Renal cortex interstitium (tissue), 11 donors: Measurements from ENCODE around the gene RGL2. TPM values are rescaled to one million over a fixed set of nuclear protein-coding genes. Genes with fewer than 3 reads are reported as not detected.

ENCODE experiments used
- DNase-seq, 11 donors: peaks; one replicate each; pipeline ENCODE4 v3.0.0-alpha.2; 2013; ENCODE audit warnings: low read depth in 9 of 11, low spot score in 4 of 11; ENCODE audit errors: extremely low read depth in 1 of 11
- polyA plus RNA-seq, 3 donors: library from polyadenylated mRNA; unstranded; fragments of 120-200 nt; gene quantifications; one replicate each; pipeline ENCODE4 v1.2.1, GENCODE V29; 2013; ENCODE audit not compliant: insufficient read length in 3 of 3

Gene RGL2
- polyA plus RNA-seq, 3 donors: 103 to 134 (median 113) TPM

DNA sequence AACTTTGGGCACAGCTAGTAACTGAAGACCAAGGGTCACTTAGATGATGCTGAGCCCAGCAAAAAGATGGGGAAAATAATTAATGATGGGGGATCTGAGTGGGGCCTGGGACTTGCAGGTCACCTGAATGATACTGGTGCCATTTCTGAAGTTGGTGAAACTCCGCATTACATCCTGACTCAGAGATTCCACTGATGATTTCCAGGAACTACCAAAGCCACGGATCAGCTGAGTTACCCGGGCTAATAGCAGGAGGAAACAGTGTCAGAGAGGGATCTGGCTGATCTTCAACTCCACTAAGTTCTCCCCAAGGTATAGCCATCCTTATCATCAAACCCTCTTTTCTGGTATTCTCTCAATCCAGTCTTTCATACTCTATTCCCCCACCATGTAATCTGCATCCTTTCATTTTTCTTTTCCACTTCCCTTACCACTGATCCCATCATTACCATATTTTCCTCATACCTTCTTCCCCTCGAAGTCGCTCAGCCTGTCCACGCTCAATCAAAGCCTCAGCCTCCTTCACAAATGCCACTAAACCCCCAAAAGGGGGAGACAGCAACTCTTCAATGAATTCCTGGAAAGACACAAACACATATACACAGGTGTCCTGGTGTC lies 47.2 kb downstream of the RGL2 start:
- DNase-seq: no peak

DNA sequence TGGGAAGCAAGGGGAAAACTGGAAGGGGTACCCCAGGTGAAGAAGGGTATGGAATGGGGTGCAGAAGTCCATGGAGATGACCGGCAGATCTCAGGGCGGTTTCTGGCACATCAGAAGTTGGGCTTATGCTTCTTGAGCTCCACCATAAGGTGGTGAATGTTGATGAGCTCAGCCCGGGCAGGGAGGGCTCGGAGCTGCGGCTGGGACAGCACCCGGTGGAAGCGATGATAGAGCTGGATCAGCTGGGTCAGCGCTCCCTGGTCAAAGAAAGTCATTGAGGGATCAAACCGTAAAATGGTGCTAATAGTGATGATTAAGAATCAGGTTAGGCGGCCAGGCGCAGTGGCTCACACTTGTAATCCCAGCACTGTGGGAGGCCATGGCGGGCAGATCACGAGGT lies 48.0 kb downstream of the RGL2 start:
- no peak for DNase-seq

DNA sequence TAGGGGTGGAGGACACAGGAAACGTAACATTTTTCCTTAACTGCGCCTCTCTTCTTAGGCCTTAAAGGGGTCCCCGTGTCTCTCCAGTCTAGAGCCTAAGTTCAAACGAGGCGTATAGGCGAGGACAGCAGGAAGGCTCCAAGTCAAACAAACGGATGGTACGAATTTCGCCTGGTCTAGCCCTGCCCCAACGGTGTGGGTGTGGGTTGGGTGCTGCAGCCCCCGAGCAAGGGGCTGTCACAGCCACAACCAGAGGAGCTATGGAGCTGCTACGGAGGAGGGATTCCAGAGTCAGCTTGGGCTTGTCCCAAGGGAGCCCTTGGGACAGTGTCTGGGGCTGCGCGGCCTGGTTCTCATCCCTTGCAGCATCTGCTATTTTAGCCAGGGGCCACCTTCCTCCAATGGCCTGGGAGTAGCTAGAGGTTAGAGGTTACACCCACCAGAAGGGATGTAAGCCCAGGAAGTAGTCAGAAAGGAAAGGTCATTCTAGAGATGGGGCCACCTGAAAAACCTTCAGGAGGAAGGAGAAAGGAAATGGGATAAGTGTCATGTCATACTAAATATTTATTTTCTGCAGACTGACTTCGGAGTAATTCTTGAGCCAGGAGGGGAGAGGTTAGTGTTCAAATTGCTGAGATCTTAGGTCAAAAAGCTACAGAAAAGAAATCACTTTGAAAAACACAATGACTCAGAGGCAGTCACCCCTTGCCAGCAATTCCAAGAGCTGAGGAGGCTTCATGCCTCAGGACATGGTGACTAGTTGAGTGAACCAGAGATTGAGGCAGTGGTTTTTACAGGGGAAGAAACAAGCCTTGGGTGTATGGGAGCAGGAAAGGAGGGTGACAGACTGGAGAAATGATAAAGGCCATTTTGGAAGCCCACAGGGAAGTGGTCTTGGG lies 48.8 kb downstream of the RGL2 start:
- no peak for DNase-seq

DNA sequence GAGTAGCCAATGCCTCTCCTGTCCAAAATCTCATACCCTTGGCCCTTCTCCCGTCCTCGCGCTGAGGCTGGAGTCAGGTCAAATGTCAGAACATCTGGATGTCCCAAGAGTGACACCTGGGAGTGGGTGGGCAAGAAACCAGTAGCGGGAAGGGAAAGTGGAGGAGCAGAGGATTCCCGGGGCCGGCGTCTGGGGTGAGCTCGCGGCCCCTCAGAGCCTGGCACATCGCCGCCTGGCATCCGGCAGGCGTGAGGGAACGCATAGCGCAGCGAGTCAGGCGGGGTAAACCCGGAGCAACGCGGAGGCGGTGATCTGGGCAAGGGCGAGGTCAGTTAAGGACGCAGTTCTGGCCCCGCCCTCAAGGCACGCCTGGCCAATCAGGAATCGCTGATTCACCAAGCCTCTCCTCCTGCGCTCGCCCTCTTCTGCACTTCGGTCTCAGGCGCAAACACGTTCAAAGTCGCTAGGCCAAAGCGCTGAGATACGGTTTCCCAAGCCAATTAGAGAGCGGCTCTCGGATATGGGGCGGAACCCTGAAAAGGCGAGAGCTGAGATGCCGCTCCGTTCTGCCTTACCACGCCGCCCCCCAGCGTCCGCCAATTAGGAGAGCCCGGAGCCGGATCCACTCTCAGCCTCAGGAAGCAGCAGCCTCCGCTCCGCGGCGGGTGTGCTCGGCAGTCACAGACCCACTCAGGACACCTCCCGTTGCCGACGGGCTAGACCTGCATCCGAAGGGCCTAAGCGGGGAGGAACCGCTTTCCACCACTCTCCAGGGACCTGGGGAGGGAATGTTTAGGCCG lies 49.6 kb downstream of the RGL2 start:
- peak; percentile 87 to 98 (median 95) for DNase-seq

DNA sequence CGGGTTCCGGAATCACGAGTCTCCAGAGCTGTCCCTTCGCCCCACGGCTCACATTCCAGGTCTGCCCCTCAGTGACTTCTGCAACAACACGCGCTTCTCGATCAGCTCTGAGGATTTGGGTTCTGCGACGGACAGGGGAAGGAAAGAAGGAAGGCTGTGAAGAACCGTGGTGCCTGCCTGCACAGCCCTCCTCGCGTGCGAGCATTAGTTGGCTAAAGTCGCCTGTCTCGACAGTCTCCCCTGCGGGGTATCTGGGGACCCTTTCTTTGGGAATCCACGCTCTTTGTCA lies 50.2 kb downstream of the RGL2 start:
- peak in 1 of 11 donors; percentile 45 for DNase-seq

DNA sequence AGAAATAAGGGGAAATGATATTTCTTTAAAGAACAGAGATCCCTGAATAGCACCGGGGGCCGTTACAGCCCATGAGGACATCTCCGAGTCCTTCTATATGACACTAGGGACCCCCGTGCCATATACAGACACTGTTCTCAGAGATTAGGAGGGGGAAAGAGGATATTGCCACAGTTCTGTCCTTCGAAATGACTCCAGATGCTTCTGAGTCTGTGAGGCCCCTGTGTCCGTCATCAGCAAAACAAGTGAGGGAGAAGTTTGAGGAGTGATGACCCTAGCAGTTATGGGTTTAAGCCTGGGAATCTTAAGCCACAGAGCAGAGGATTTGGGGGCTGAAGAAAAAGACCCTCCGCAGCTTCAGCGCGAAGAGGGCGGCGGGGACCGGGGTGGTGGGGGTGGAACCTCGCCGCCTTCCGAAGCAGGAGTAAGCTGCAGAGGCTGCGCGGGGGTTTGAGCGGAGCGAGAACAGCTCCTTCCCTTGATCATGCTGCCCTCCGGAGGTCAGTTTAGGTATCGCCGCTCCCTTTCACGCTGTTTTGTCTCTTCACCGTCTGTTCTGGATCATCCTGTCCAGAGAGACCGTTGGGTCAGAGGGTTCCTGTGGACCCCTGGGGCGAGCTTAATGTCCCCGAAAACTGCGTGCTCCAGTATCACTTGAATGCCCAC lies 50.6 kb downstream of the RGL2 start:
- peak; percentile 71 to 92 (median 84) for DNase-seq

DNA sequence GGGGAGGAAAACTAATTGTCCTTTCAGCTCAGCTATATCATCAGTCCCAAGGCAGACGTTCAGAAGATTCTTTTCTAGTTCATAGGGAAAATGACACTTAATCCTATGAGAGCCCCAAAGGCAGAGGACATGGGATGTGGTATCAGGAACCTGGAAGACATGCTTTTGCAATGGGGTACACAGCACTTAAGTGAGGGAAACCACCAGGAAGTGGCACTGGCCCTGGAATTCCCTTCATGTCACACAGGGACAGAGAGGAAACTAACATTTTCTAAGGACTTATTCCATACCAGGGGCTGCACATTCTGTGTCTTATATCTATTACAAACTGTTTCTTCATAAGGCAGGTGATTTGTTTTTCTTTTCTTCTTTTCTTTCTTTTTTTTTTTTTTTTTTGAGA lies 55.3 kb downstream of the RGL2 start:
- DNase-seq: no peak

DNA sequence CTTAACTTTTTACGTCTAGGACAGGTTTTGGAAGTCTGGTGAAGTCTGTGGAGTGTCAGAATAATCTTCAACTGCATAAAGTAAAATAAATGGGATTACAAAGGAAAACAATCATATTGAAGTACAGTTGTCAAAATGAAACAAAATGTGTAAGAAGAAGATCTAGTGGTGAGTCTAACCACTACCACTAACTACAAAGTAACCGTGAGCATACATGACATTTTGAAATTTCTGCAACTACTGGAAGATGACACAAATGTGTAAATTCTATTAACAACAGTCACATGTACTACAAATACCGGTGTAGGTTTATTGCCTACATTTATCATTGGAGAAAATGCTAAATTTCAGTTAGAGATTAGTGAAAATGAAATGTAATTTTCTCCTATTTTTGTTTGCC lies 56.8 kb downstream of the RGL2 start:
- no peak for DNase-seq

Other genes starting within 250 kb of the RGL2 start
- 10 to 100 TPM in 2 of 3 donors, 1 to 10 TPM in 1; 8.6 to 32.9 (median 19.7) TPM for gene HLA-DPA1, start 225.3 kb downstream of the RGL2 start, polyA plus RNA-seq
- 10 to 100 TPM; 10.7 to 26.6 (median 20.8) TPM for gene HLA-DPB1, start 223.0 kb downstream of the RGL2 start, polyA plus RNA-seq
- gene COL11A2, start 106.5 kb downstream of the RGL2 start, polyA plus RNA-seq: 1 to 10 TPM; 4.2 to 7.3 (median 5.0) TPM
- 10 to 100 TPM; 51.1 to 64.5 (median 61.0) TPM for gene RXRB, start 98.3 kb downstream of the RGL2 start, polyA plus RNA-seq
- 100 to 1,000 TPM; 101 to 130 (median 109) TPM for gene SLC39A7, start 98.1 kb downstream of the RGL2 start, polyA plus RNA-seq
- gene HSD17B8, start 94.3 kb downstream of the RGL2 start, polyA plus RNA-seq: 10 to 100 TPM; 24.4 to 28.5 (median 28.2) TPM
- 10 to 100 TPM; 49.2 to 68.5 (median 62.5) TPM for gene RING1, start 90.4 kb downstream of the RGL2 start, polyA plus RNA-seq
- 10 to 100 TPM; 69.2 to 99.3 (median 74.0) TPM for gene VPS52, start 27.1 kb downstream of the RGL2 start, polyA plus RNA-seq
- 1,000 to 10,000 TPM; 2,982 to 3,472 (median 3,206) TPM for gene RPS18, start 26.9 kb downstream of the RGL2 start, polyA plus RNA-seq
- 1 to 10 TPM; 2.6 to 5.1 (median 4.4) TPM for gene B3GALT4, start 21.8 kb downstream of the RGL2 start, polyA plus RNA-seq
- gene WDR46, start 9.7 kb downstream of the RGL2 start, polyA plus RNA-seq: 10 to 100 TPM; 57.3 to 72.6 (median 66.4) TPM
- gene PFDN6, start 9.3 kb downstream of the RGL2 start, polyA plus RNA-seq: 10 to 100 TPM; 70.4 to 77.0 (median 76.8) TPM
- gene TAPBP, start 15.1 kb upstream of the RGL2 start, polyA plus RNA-seq: 10 to 100 TPM; 33.7 to 47.7 (median 34.5) TPM
- gene ZBTB22, start 18.8 kb upstream of the RGL2 start, polyA plus RNA-seq: 10 to 100 TPM; 19.8 to 28.3 (median 23.2) TPM
- gene DAXX, start 24.0 kb upstream of the RGL2 start, polyA plus RNA-seq: 10 to 100 TPM; 46.9 to 63.6 (median 61.5) TPM
- 10 to 100 TPM; 37.0 to 50.3 (median 46.5) TPM for gene KIFC1, start 92.9 kb upstream of the RGL2 start, polyA plus RNA-seq
- 10 to 100 TPM; 57.8 to 82.8 (median 68.8) TPM for gene PHF1, start 112.1 kb upstream of the RGL2 start, polyA plus RNA-seq
- 100 to 1,000 TPM; 226 to 254 (median 240) TPM for gene CUTA, start 119.2 kb upstream of the RGL2 start, polyA plus RNA-seq
- 10 to 100 TPM; 32.6 to 51.5 (median 33.5) TPM for gene SYNGAP1, start 121.1 kb upstream of the RGL2 start, polyA plus RNA-seq
- 10 to 100 TPM; 13.4 to 17.7 (median 15.5) TPM for gene ZBTB9, start 155.6 kb upstream of the RGL2 start, polyA plus RNA-seq